Neural cell (in vitro differentiated cells): ENCODE measurements around the gene CNNM3. TPM values are rescaled to one million over a fixed set of nuclear protein-coding genes. Genes with fewer than 3 reads are reported as not detected.

Experiments
- H2AFZ ChIP-seq: fragments of 200-600, 300-800 bp; sonication (generic), shearing (Covaris generic); 2 replicates; pipeline ENCODE4 v1.6.0; 2014; ENCODE audit warnings: low read depth, mild to moderate bottlenecking, antibody characterized with exemption, low read length, moderate library complexity
- H3F3A ChIP-seq: fragments of 200-600 bp; shearing (Covaris generic); 2 replicates; pipeline ENCODE4 v1.6.1; 2016; ENCODE audit warnings: mild to moderate bottlenecking, moderate library complexity, mixed read lengths, antibody characterized with exemption, low read length; ENCODE audit not compliant: insufficient read depth, poor library complexity, severe bottlenecking
- H3K27ac ChIP-seq: fragments of 200-600, 300-800 bp; sonication (generic), shearing (Covaris generic); 2 replicates; pipeline ENCODE4 v1.5.1; 2014; ENCODE audit warnings: mild to moderate bottlenecking, low read length, moderate library complexity
- H3K27me3 ChIP-seq: fragments of 300-800, 200-600 bp; sonication (generic), shearing (Covaris generic); 2 replicates; pipeline ENCODE4 v1.6.0; 2014; ENCODE audit warnings: mild to moderate bottlenecking, low read depth, low read length, moderate library complexity; ENCODE audit not compliant: insufficient read depth
- H3K36me3 ChIP-seq: fragments of 300-800, 200-600 bp; sonication (generic), shearing (Covaris generic); 2 replicates; pipeline ENCODE4 v1.5.1; 2014; ENCODE audit warnings: mild to moderate bottlenecking, antibody characterized with exemption, low read length, moderate library complexity; ENCODE audit not compliant: insufficient read depth
- H3K4me2 ChIP-seq: fragments of 300-800, 200-600 bp; sonication (generic), shearing (Covaris generic); 2 replicates; pipeline ENCODE4 v1.6.0; 2014; ENCODE audit warnings: mild to moderate bottlenecking, low read length
- H3K4me3 ChIP-seq: fragments of 300-800, 200-600 bp; sonication (generic), shearing (Covaris generic); 2 replicates; pipeline ENCODE4 v1.5.1; 2014; ENCODE audit warnings: mild to moderate bottlenecking, low read length, moderate library complexity
- H3K79me2 ChIP-seq: fragments of 200-600 bp; shearing (Covaris generic); replicated peaks from 2 replicates; pipeline ENCODE4 v1.6.0; 2014; ENCODE audit warnings: mild to moderate bottlenecking, low read length, moderate library complexity; ENCODE audit not compliant: insufficient read depth
- H3K9ac ChIP-seq: fragments of 300-800, 200-600 bp; sonication (generic), shearing (Covaris generic); 2 replicates; pipeline ENCODE4 v1.6.1; 2016; ENCODE audit warnings: mild to moderate bottlenecking, low read length, mixed read lengths
- H3K9me2 ChIP-seq: fragments of 200-600 bp; shearing (Covaris generic); 2 replicates; pipeline ENCODE4 v1.6.1; 2016; ENCODE audit warnings: mild to moderate bottlenecking, low read length, mixed read lengths; ENCODE audit not compliant: insufficient read depth
- H3K9me3 ChIP-seq: fragments of 200-600, 300-800 bp; sonication (generic), shearing (Covaris generic); 2 replicates; pipeline ENCODE4 v1.6.1; 2016; ENCODE audit warnings: mild to moderate bottlenecking, mixed run types, low read length, moderate library complexity, mixed read lengths
- H4K20me1 ChIP-seq: fragments of 200-600 bp; shearing (Covaris generic); 2 replicates; pipeline ENCODE4 v1.6.1; 2016; ENCODE audit warnings: mild to moderate bottlenecking, mixed run types; ENCODE audit not compliant: insufficient read depth
- CTCF ChIP-seq: fragments of 450-650 bp; IDR thresholded peaks from 2 replicates; pipeline ENCODE4 v1.5.1; 2014; ENCODE audit warnings: antibody characterized with exemption, mild to moderate bottlenecking, moderate library complexity; ENCODE audit not compliant: poor library complexity, severe bottlenecking
- EP300 ChIP-seq: fragments of 450-650 bp; conservative IDR thresholded peaks from 2 replicates; pipeline ENCODE4 v1.6.1; 2014; ENCODE audit warnings: antibody characterized with exemption, mild to moderate bottlenecking, moderate library complexity; ENCODE audit not compliant: poor library complexity, severe bottlenecking
- EZH2 ChIP-seq: fragments of 200-600, 300-800 bp; shearing (Covaris generic), sonication (generic); IDR thresholded peaks from 2 replicates; pipeline ENCODE4 v1.6.1; 2014; ENCODE audit warnings: antibody characterized with exemption, low read length, borderline replicate concordance, mild to moderate bottlenecking; ENCODE audit not compliant: insufficient read depth, poor library complexity, severe bottlenecking
- MXI1 ChIP-seq: fragments of 450-650 bp; conservative IDR thresholded peaks from 2 replicates; pipeline ENCODE4 v1.6.1; 2014; ENCODE audit warnings: antibody characterized with exemption, mild to moderate bottlenecking; ENCODE audit not compliant: poor library complexity, severe bottlenecking
- POLR2AphosphoS5 ChIP-seq: IDR thresholded peaks from 2 replicates; pipeline ENCODE4 v1.6.1; 2012
- RAD21 ChIP-seq: fragments of 450-650 bp; conservative IDR thresholded peaks from 2 replicates; pipeline ENCODE4 v1.6.1; 2014; ENCODE audit warnings: antibody characterized with exemption, mild to moderate bottlenecking, moderate library complexity
- REST ChIP-seq: IDR thresholded peaks from 2 replicates; pipeline ENCODE4 v1.6.1; 2012; ENCODE audit warnings: borderline replicate concordance
- SMC3 ChIP-seq: fragments of 450-650 bp; conservative IDR thresholded peaks from 2 replicates; pipeline ENCODE4 v1.6.1; 2014; ENCODE audit warnings: antibody characterized with exemption, mild to moderate bottlenecking, moderate library complexity; ENCODE audit not compliant: poor library complexity
- TAF1 ChIP-seq: IDR thresholded peaks from 2 replicates; pipeline ENCODE4 v1.6.1; 2012; ENCODE audit warnings: low read depth
- polyA plus RNA-seq: library from polyadenylated mRNA; depleted of rRNA; stranded (reverse); fragments of >200 nt; gene quantifications from 2 replicates; pipeline ENCODE4 v1.2.3, GENCODE V29; 2014

Gene CNNM3
- polyA plus RNA-seq, 1 donor from 2014 or later, result 9.6 TPM

- Histone ChIP-seq H3K4me3 (no peak overlapping the region), H3K9me2 (no peaks in the 10 kb centered on the region), H3K27me3 (no peaks in the 10 kb centered on the region), H2AFZ (no peak overlapping the region), H4K20me1 (no peaks in the 10 kb centered on the region), H3F3A (no peaks in the 10 kb centered on the region), H3K9me3 (no peaks in the 10 kb centered on the region), H3K79me2 (no peaks in the 10 kb centered on the region), H3K4me2 (no peak overlapping the region), H3K36me3 (no peaks in the 10 kb centered on the region), H3K9ac (no peak overlapping the region), H3K27ac (no peak overlapping the region)
- TF ChIP-seq POLR2AphosphoS5 (no peak), TAF1 (no peak), EZH2 (no peak), EP300 (no peak), REST (no peak), CTCF (no peak), MXI1 (no peak), SMC3 (no peak), RAD21 (no peak)
Measured at GRCh38 chr2:96768083-96768561, 47.9 kb upstream of the CNNM3 start.

- no peak for TF ChIP-seq POLR2AphosphoS5
- TF ChIP-seq CTCF, result no peak
- TF ChIP-seq TAF1, result no peak
- TF ChIP-seq MXI1, result no peak
- TF ChIP-seq EP300, result no peak
- no peak for TF ChIP-seq SMC3
- no peak for TF ChIP-seq REST
- no peak for TF ChIP-seq EZH2
- TF ChIP-seq RAD21, result no peak
- Histone ChIP-seq H3K36me3 (no peaks in the 10 kb centered on the region), H3K4me2 (no peak overlapping the region), H3K27me3 (no peaks in the 10 kb centered on the region), H3K9ac (no peak overlapping the region), H3K4me3 (no peak overlapping the region), H2AFZ (no peak overlapping the region), H3K9me3 (no peaks in the 10 kb centered on the region), H3F3A (no peaks in the 10 kb centered on the region), H3K9me2 (no peaks in the 10 kb centered on the region), H4K20me1 (no peaks in the 10 kb centered on the region), H3K27ac (no peak overlapping the region), H3K79me2 (no peaks in the 10 kb centered on the region)
Measured at GRCh38 chr2:96769814-96770213, 46.3 kb upstream of the CNNM3 start.
